Kidney epithelial cell (primary cell): ENCODE measurements around the gene DIAPH3. TPM values are rescaled to one million over a fixed set of nuclear protein-coding genes. Genes with fewer than 3 reads are reported as not detected.

Source experiments
- DNase-seq: peaks from one replicate; pipeline ENCODE4 v3.0.0-alpha.2; 2010; ENCODE audit warnings: low read depth
- H3K27me3 ChIP-seq: 2 replicates; pipeline ENCODE4 v1.6.0; 2011; ENCODE audit warnings: low read length; ENCODE audit not compliant: control insufficient read depth, insufficient read depth
- H3K36me3 ChIP-seq: 2 replicates; pipeline ENCODE4 v1.5.1; 2011; ENCODE audit warnings: low read length; ENCODE audit not compliant: control insufficient read depth, insufficient read depth
- H3K4me3 ChIP-seq: 2 replicates; pipeline ENCODE4 v1.5.1; 2011; ENCODE audit warnings: low read depth, mild to moderate bottlenecking, control low read depth, low read length
- total RNA-seq: library from RNA; depleted of rRNA; stranded (reverse); fragments of >200 nt; gene quantifications from 2 replicates; pipeline ENCODE4 v1.2.3, GENCODE V29; 2015
- TF ChIP-seq, protein P1 (sequence below): IDR thresholded peaks from 2 replicates; pipeline ENCODE4 v1.5.1; 2011; ENCODE audit warnings: mild to moderate bottlenecking, moderate library complexity, low read length, control low read depth, inconsistent platforms; ENCODE audit not compliant: insufficient read depth, poor library complexity, severe bottlenecking

The DIAPH3 gene
- total RNA-seq, 1 donor from 2014 or later: 7.5 TPM

DNA sequence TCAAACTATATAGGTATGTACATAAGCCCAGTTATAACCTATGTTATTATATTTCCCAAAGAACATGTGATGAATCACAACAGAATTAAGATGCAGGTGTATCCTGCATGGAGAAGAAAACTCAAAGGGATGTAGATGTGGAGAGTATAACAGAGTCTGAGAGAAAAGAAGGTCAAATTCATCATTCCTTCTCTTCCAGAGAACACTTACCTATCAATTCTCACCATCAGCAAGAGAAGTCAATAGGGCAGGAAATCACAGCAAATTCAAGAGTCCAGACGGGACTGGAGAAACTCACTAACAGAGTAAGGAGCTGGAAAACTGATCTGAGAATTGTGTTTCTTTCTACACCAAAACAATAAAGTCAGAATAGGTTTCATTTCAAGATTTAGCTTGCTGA is 28.4 kb downstream of the DIAPH3 start:
- no peak for DNase-seq
- Histone ChIP-seq H3K36me3 (no peaks in the 10 kb centered on the region), H3K4me3 (no peak overlapping the region), H3K27me3 (no peaks in the 10 kb centered on the region)
- TF ChIP-seq, protein P1, sequence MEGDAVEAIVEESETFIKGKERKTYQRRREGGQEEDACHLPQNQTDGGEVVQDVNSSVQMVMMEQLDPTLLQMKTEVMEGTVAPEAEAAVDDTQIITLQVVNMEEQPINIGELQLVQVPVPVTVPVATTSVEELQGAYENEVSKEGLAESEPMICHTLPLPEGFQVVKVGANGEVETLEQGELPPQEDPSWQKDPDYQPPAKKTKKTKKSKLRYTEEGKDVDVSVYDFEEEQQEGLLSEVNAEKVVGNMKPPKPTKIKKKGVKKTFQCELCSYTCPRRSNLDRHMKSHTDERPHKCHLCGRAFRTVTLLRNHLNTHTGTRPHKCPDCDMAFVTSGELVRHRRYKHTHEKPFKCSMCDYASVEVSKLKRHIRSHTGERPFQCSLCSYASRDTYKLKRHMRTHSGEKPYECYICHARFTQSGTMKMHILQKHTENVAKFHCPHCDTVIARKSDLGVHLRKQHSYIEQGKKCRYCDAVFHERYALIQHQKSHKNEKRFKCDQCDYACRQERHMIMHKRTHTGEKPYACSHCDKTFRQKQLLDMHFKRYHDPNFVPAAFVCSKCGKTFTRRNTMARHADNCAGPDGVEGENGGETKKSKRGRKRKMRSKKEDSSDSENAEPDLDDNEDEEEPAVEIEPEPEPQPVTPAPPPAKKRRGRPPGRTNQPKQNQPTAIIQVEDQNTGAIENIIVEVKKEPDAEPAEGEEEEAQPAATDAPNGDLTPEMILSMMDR: no peak

DNA sequence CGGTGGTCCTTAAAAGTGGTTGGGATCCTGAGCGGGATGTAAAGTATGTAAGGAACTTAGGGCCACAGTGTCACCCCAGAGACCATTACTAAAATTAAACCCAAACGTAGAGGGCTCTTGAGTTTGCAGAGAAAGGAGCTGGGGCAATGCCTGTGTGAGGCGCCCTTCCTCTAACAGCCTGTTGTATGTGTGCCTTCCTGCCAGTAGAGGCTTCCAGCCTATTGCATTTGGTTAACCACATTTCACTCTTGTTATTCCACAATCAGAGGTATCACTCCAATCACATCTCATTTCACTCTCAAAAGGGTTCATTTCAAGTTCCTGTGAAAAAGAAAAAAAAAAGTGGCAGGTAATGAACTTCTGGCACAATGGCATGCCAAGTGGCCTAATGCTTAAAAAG is 29.4 kb downstream of the DIAPH3 start:
- DNase-seq: no peak
- Histone ChIP-seq H3K27me3 (no peaks in the 10 kb centered on the region), H3K4me3 (no peak overlapping the region), H3K36me3 (no peaks in the 10 kb centered on the region)
- TF ChIP-seq, protein P1: no peak

DNA sequence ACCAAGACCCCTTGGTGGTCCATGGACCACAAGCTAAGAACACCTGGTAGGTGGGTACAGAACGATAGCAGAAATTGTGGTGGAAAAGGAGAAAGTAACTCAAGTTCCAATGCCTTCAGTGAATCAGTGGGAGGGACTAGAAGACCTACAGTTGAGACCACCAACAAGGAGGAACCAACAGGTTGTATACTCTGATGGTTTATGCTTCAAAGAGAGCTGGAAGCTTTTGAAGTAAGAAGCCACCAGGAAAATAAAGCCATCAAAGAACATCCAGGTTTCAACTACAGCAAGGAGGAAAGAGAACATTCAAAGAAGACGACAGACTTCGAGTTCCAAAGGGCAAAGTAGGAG is 42.4 kb downstream of the DIAPH3 start:
- no peaks in the 10 kb centered on the region for H3K36me3 ChIP-seq
- TF ChIP-seq, protein P1: no peak
- DNase-seq: no peak
- no peaks in the 10 kb centered on the region for H3K27me3 ChIP-seq
- no peak overlapping the region for H3K4me3 ChIP-seq

DNA sequence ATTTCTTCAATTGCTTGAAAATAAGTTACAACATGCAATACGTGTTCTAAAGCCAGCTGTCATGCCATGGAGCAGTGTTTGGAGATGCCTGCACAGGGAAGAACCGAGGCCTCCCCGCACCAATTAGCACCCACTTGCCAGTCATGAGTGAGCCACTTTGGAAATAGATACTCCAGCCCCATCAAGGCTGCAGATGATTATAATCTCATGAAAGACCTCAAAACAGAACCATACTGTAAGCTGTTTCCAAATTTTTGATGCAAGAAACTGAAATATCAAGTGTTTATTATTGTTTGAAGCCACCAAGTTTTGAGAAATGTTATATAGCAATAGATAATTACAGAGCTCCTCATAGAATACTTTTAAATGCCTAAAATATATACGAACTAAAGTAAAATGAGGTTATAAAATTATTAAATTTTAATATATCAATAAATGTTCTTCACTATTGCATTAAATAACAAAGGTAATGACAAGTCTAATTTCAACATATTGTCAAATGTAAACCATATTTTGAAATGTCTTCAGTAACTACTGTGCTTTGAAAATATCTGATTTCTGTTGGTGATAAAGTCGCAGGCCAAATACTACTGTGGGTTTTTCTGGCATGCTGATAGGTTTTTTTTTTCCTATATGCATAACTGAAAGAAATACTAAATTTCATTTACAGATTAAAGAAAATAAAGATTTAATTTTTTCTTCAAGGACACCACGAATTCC is 43.0 kb downstream of the DIAPH3 start:
- no peak for DNase-seq
- Histone ChIP-seq H3K36me3 (no peaks in the 10 kb centered on the region), H3K4me3 (no peak overlapping the region), H3K27me3 (no peaks in the 10 kb centered on the region)
- TF ChIP-seq, protein P1: no peak

DNA sequence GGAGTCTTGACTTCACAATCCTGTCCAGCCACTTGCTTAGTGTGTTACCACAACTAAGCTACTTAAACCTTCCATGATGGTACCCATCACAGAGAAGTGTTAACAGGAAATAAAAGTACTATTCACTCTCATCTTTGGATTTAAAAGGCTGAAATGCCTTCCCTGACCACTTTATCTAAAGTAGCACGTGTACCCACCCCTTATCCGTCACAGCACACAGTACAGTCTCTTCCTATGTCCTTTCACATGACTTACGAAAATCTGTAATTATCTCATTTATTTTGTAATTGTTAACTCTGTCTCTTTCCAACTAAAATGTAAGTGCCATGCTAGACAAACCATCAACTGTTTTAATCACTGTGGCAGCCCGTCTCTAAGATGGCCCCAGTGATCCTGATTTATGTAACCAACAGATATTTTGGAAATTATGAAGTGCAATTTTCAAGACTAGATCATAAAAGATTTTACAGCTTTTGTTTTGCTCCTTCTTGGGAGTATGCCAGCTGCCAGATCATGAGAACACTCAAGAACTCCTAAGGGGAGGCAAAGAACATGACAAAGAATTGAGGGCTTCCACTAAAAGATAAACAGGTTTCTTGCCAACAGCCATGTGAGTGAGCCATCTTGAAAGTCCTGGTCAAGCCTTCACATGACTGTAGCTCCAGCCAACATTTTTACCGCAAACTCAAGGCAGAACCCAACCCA is 44.9 kb downstream of the DIAPH3 start:
- H3K4me3 ChIP-seq: no peak overlapping the region
- no peaks in the 10 kb centered on the region for H3K36me3 ChIP-seq
- no peak for DNase-seq
- H3K27me3 ChIP-seq: no peaks in the 10 kb centered on the region
- TF ChIP-seq, protein P1: no peak
